ES-I3 (cell line): ENCODE measurements around the gene E2F1.

ENCODE experiments used
- H3K36me3 ChIP-seq: 2 replicates; pipeline ENCODE4 v1.6.1; 2013; ENCODE audit warnings: mild to moderate bottlenecking, low read length, control low read depth, moderate library complexity; ENCODE audit not compliant: insufficient read depth
- H3K4me1 ChIP-seq: 2 replicates; pipeline ENCODE4 v1.6.1; 2013; ENCODE audit warnings: mild to moderate bottlenecking, control low read depth, low read length; ENCODE audit not compliant: insufficient read depth
- H3K9ac ChIP-seq: 2 replicates; pipeline ENCODE4 v1.6.1; 2013; ENCODE audit warnings: low read depth, mild to moderate bottlenecking, low read length, moderate library complexity
- H3K9me3 ChIP-seq: 2 replicates; pipeline ENCODE4 v1.6.1; 2013; ENCODE audit warnings: mild to moderate bottlenecking, low read length, moderate library complexity; ENCODE audit not compliant: control insufficient read depth, insufficient read depth

E2F1 gene

GRCh38 chr20:33686984-33687366 lies 790 bp upstream of the E2F1 start:
- Histone ChIP-seq H3K4me1 (peaks cover 15% of the 10 kb centered on the region), H3K36me3 (no peaks in the 10 kb centered on the region), H3K9ac (peak overlapping the region; percentile 39; the same call in 1 of the 2 replicates), H3K9me3 (no peaks in the 10 kb centered on the region)

- H3K4me1 ChIP-seq, result peaks cover 15% of the 10 kb centered on the region
- H3K9ac ChIP-seq, result peak overlapping the region; percentile 42
- no peaks in the 10 kb centered on the region for H3K9me3 ChIP-seq
- no peaks in the 10 kb centered on the region for H3K36me3 ChIP-seq
These were observed 671 bp downstream of the E2F1 start for GRCh38 chr20:33685328-33686099.

- peaks cover 11% of the 10 kb centered on the region for H3K4me1 ChIP-seq
- H3K9me3 ChIP-seq, result no peaks in the 10 kb centered on the region
- no peaks in the 10 kb centered on the region for H3K36me3 ChIP-seq
- peak overlapping the region; percentile 42 for H3K9ac ChIP-seq
These were observed 1.5 kb downstream of the E2F1 start for GRCh38 chr20:33684533-33685327.

- Histone ChIP-seq H3K4me1 (peaks cover 7% of the 10 kb centered on the region; the same call in 1 of the 2 replicates), H3K9me3 (no peaks in the 10 kb centered on the region), H3K36me3 (no peaks in the 10 kb centered on the region; the same call in 1 of the 2 replicates), H3K9ac (no peak overlapping the region)
These were observed 4.3 kb downstream of the E2F1 start for GRCh38 chr20:33681728-33682353.

GRCh38 chr20:33681288-33681687 lies 4.9 kb downstream of the E2F1 start:
- Histone ChIP-seq H3K4me1 (peaks cover 4% of the 10 kb centered on the region; the same call in 1 of the 2 replicates), H3K36me3 (no peaks in the 10 kb centered on the region; the same call in none of the 2 replicates), H3K9ac (no peak overlapping the region), H3K9me3 (no peaks in the 10 kb centered on the region)

- H3K4me1 ChIP-seq, result peaks cover 6% of the 10 kb centered on the region; the same call in 1 of the 2 replicates
- no peak overlapping the region for H3K9ac ChIP-seq
- H3K36me3 ChIP-seq, result no peaks in the 10 kb centered on the region; the same call in none of the 2 replicates
- no peaks in the 10 kb centered on the region for H3K9me3 ChIP-seq
These were observed 5.5 kb downstream of the E2F1 start for GRCh38 chr20:33680686-33681085.

- Histone ChIP-seq H3K9me3 (no peaks in the 10 kb centered on the region), H3K36me3 (no peaks in the 10 kb centered on the region; the same call in none of the 2 replicates), H3K9ac (no peak overlapping the region), H3K4me1 (peaks cover 12% of the 10 kb centered on the region; the same call in 1 of the 2 replicates)
These were observed 6.3 kb downstream of the E2F1 start for GRCh38 chr20:33679758-33680485.

- Histone ChIP-seq H3K9me3 (no peaks in the 10 kb centered on the region), H3K4me1 (peaks cover 11% of the 10 kb centered on the region), H3K36me3 (no peaks in the 10 kb centered on the region; the same call in none of the 2 replicates), H3K9ac (no peak overlapping the region)
These were observed 8.0 kb downstream of the E2F1 start for GRCh38 chr20:33677991-33678702.

GRCh38 chr20:33676652-33677645 lies 9.2 kb downstream of the E2F1 start:
- H3K9ac ChIP-seq, result no peak overlapping the region
- H3K9me3 ChIP-seq, result no peaks in the 10 kb centered on the region
- H3K36me3 ChIP-seq, result peaks cover under 1% of the 10 kb centered on the region
- H3K4me1 ChIP-seq, result peaks cover 19% of the 10 kb centered on the region

GRCh38 chr20:33676121-33676520 lies 10.1 kb downstream of the E2F1 start:
- H3K4me1 ChIP-seq, result peaks cover 19% of the 10 kb centered on the region
- H3K9ac ChIP-seq, result no peak overlapping the region
- no peaks in the 10 kb centered on the region for H3K9me3 ChIP-seq
- H3K36me3 ChIP-seq, result peaks cover 7% of the 10 kb centered on the region

GRCh38 chr20:33675136-33675959 lies 10.8 kb downstream of the E2F1 start:
- peaks cover 11% of the 10 kb centered on the region for H3K36me3 ChIP-seq
- no peaks in the 10 kb centered on the region for H3K9me3 ChIP-seq
- H3K9ac ChIP-seq, result peak overlapping the region; percentile 71
- H3K4me1 ChIP-seq, result peaks cover 19% of the 10 kb centered on the region
